ENCODE results near the gene ZNF436. TPM values are rescaled to one million over a fixed set of nuclear protein-coding genes. Genes with fewer than 3 reads are reported as not detected.

The ZNF436 gene
- total RNA-seq, 2 donors from 2014 or later, result 8.6 to 18.5 TPM

GRCh38 chr1:23389837-23390321, 20.2 kb upstream of the ZNF436 start:
- DNase-seq (no peak), ATAC-seq (no peak)
- intact Hi-C loops (cut with DNase I), result no loop called here
- H3K27ac ChIP-seq, result peak overlapping the region in 1 of 4 donors; percentile 15
- no peaks in the 10 kb centered on the region for H3K27me3 ChIP-seq
- H3K4me3 ChIP-seq, result no peak overlapping the region
- H3K4me1 ChIP-seq, result peaks cover 24% of the 10 kb centered on the region
- H3K36me3 ChIP-seq (replicated peaks in 1 of 2; ENCODE audit: insufficient read depth in 1 of 2, low read depth in 2 of 2), result peaks cover 0 to 3% of the 10 kb centered on the region in 2 donors
- 77 to 79% methylated on average over 9 of the region's 9 CpGs for WGBS, 2 donors
- H3K9me3 ChIP-seq, result no peaks in the 10 kb centered on the region
- TF ChIP-seq POLR2A (IDR thresholded peaks at IDR 0.05), result no peak
- TF ChIP-seq, protein P1, sequence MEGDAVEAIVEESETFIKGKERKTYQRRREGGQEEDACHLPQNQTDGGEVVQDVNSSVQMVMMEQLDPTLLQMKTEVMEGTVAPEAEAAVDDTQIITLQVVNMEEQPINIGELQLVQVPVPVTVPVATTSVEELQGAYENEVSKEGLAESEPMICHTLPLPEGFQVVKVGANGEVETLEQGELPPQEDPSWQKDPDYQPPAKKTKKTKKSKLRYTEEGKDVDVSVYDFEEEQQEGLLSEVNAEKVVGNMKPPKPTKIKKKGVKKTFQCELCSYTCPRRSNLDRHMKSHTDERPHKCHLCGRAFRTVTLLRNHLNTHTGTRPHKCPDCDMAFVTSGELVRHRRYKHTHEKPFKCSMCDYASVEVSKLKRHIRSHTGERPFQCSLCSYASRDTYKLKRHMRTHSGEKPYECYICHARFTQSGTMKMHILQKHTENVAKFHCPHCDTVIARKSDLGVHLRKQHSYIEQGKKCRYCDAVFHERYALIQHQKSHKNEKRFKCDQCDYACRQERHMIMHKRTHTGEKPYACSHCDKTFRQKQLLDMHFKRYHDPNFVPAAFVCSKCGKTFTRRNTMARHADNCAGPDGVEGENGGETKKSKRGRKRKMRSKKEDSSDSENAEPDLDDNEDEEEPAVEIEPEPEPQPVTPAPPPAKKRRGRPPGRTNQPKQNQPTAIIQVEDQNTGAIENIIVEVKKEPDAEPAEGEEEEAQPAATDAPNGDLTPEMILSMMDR (IDR thresholded peaks at IDR 0.05), result no peak

GRCh38 chr1:23387494-23387893, 17.9 kb upstream of the ZNF436 start:
- Histone ChIP-seq H3K27ac (no peak overlapping the region), H3K27me3 (no peaks in the 10 kb centered on the region), H3K4me1 (peaks cover 16% of the 10 kb centered on the region), H3K36me3 (replicated peaks in 1 of 2; ENCODE audit: insufficient read depth in 1 of 2, low read depth in 2 of 2) (peaks cover 3 to 12% of the 10 kb centered on the region in 2 donors), H3K4me3 (no peak overlapping the region), H3K9me3 (no peaks in the 10 kb centered on the region)
- no peak for ATAC-seq
- TF ChIP-seq, protein P1 (IDR thresholded peaks at IDR 0.05), result no peak
- no peak for TF ChIP-seq POLR2A (IDR thresholded peaks at IDR 0.05)
- 83 to 96% methylated on average over 8 of the region's 8 CpGs for WGBS, 2 donors
- intact Hi-C loops (cut with DNase I), result no loop called here
- no peak for DNase-seq

DNA sequence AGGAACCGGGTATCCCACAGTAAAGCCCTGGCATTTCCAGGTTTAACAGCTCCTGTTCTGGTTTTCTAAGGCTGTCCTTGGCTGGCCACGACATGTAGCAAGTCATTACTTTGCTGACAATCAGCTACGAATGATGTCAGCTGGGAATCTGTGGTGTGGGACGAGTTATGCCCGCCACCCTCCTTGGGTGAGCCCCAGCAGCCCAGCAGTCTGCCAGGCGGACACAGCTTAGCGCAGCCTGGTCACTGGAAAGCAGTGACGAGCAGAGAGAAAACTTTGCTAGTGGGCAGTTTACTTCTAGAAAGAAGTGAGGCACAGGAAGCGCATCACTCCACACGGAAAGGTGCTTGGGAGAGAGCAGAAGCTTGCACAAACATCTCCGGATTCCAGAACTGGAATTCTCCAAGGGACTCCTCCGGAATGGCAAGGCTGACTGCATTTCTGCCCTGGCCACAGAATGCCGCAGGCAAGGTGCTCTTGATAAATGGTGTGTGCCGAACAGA, 15.5 kb upstream of the ZNF436 start:
- Histone ChIP-seq H3K36me3 (replicated peaks in 1 of 2; ENCODE audit: insufficient read depth in 1 of 2, low read depth in 2 of 2) (peaks cover 3 to 17% of the 10 kb centered on the region in 2 donors), H3K27ac (peak overlapping the region in 1 of 4 donors; percentile 0), H3K9me3 (no peaks in the 10 kb centered on the region), H3K4me3 (no peak overlapping the region), H3K27me3 (no peaks in the 10 kb centered on the region), H3K4me1 (peaks cover 9% of the 10 kb centered on the region)
- DNase-seq (no peak), ATAC-seq (no peak)
- TF ChIP-seq POLR2A (IDR thresholded peaks at IDR 0.05), result no peak
- TF ChIP-seq, protein P1 (IDR thresholded peaks at IDR 0.05), result no peak
- intact Hi-C loops (cut with DNase I), result no loop called here
- WGBS, 2 donors, result 83 to 93% methylated on average over 9 to 14 of the region's 14 CpGs

GRCh38 chr1:23384312-23385058, 14.8 kb upstream of the ZNF436 start:
- Histone ChIP-seq H3K4me3 (no peak overlapping the region), H3K9me3 (no peaks in the 10 kb centered on the region), H3K27ac (peak overlapping the region in 1 of 4 donors; percentile 18), H3K4me1 (peaks cover 9% of the 10 kb centered on the region), H3K27me3 (no peaks in the 10 kb centered on the region), H3K36me3 (replicated peaks in 1 of 2; ENCODE audit: insufficient read depth in 1 of 2, low read depth in 2 of 2) (peaks cover 3 to 17% of the 10 kb centered on the region in 2 donors)
- TF ChIP-seq, protein P1 (IDR thresholded peaks at IDR 0.05), result no peak
- TF ChIP-seq POLR2A (IDR thresholded peaks at IDR 0.05), result no peak
- 77 to 87% methylated on average over 10 to 11 of the region's 11 CpGs for WGBS, 2 donors
- intact Hi-C loops (cut with DNase I), result no loop called here
- ATAC-seq (no peak), DNase-seq (no peak)

Data from body of pancreas (tissue), 4 donors.